Measurements from ENCODE around the gene PPP1R13B. TPM values are rescaled to one million over a fixed set of nuclear protein-coding genes. Genes with fewer than 3 reads are reported as not detected.
A peak's percentile ranks its signal among the peaks of the same experiment; 100 is the strongest.

PPP1R13B gene
- polyA plus RNA-seq, 1 donor (not counting 4 experiments of a cell fraction or from before 2014, with no cell fraction given): 7.7 TPM

GRCh38 chr14:103875010-103875409, 27.6 kb upstream of the PPP1R13B start:
- H3K9me1 ChIP-seq (ENCODE audit: control insufficient read depth, extremely low read depth, insufficient read depth, low read length): no peaks in the 10 kb centered on the region
- dilution Hi-C loops (cut with MboI; ENCODE audit: extremely low pct_ligation_motif_present, low sequenced_read_pairs): no loop called here
- H3K79me2 ChIP-seq (ENCODE audit: control insufficient read depth, insufficient read depth, low read length): no peaks in the 10 kb centered on the region
- no peaks in the 10 kb centered on the region for H4K20me1 ChIP-seq (ENCODE audit: control insufficient read depth, extremely low read depth, insufficient read depth, low read length)
- DNase-seq (ENCODE audit: low read depth, low spot score): no peak
- no peaks in the 10 kb centered on the region for H3K36me3 ChIP-seq (ENCODE audit: control insufficient read depth in 2 of 2, extremely low read depth in 1 of 2, insufficient read depth in 2 of 2, low read length in 2 of 2)
- H2AFZ ChIP-seq (ENCODE audit: control insufficient read depth, low read length): no peak overlapping the region
- no peaks in the 10 kb centered on the region for H3K9me3 ChIP-seq (ENCODE audit: control insufficient read depth, low read depth, low read length)
- H3K4me3 ChIP-seq (ENCODE audit: control insufficient read depth in 2 of 3, extremely low read depth in 1 of 3, insufficient read depth in 2 of 3, low read depth in 1 of 3, low read length in 3 of 3): no peak overlapping the region
- peaks cover 21% of the 10 kb centered on the region for H3K4me1 ChIP-seq (ENCODE audit: control insufficient read depth, extremely low read depth, insufficient read depth, low read length)
- H3K4me2 ChIP-seq (ENCODE audit: control insufficient read depth, extremely low read depth, insufficient read depth, low read depth, low read length): no peak overlapping the region
- no peak overlapping the region for H3K9ac ChIP-seq (ENCODE audit: control insufficient read depth, extremely low read depth, insufficient read depth, low read length)
- no peaks in the 10 kb centered on the region for H3K27me3 ChIP-seq (ENCODE audit: control insufficient read depth, extremely low read depth, insufficient read depth, low read length)
- TF ChIP-seq EZH2 (IDR thresholded peaks at IDR 0.05; ENCODE audit: low read length): no peak
- TF ChIP-seq CTCF (optimal IDR thresholded peaks at IDR 0.05 in 1 of 3, IDR thresholded peaks at IDR 0.05 in 1 of 3, conservative IDR thresholded peaks at IDR 0.05 in 1 of 3; ENCODE audit: extremely low read depth in 1 of 3, insufficient read depth in 2 of 3, low read length in 3 of 3): no peak
- no peak for FAIRE-seq
- no peak overlapping the region for H3K27ac ChIP-seq (ENCODE audit: control insufficient read depth, insufficient read depth, low read length)

- H3K4me2 ChIP-seq (ENCODE audit: control insufficient read depth, extremely low read depth, insufficient read depth, low read depth, low read length): peak overlapping the region; percentile 83
- no peak for FAIRE-seq
These were observed 25.2 kb upstream of the PPP1R13B start for GRCh38 chr14:103872481-103873113.

More at GRCh38 chr14:103872481-103873113, 25.2 kb upstream of the PPP1R13B start:
- TF ChIP-seq CTCF (optimal IDR thresholded peaks at IDR 0.05 in 1 of 3, IDR thresholded peaks at IDR 0.05 in 1 of 3, conservative IDR thresholded peaks at IDR 0.05 in 1 of 3; ENCODE audit: extremely low read depth in 1 of 3, insufficient read depth in 2 of 3, low read length in 3 of 3) (no peak), EZH2 (IDR thresholded peaks at IDR 0.05; ENCODE audit: low read length) (no peak)
- Histone ChIP-seq H4K20me1 (ENCODE audit: control insufficient read depth, extremely low read depth, insufficient read depth, low read length) (no peaks in the 10 kb centered on the region), H2AFZ (ENCODE audit: control insufficient read depth, low read length) (peak overlapping the region; percentile 83), H3K79me2 (ENCODE audit: control insufficient read depth, insufficient read depth, low read length) (no peaks in the 10 kb centered on the region), H3K27ac (ENCODE audit: control insufficient read depth, insufficient read depth, low read length) (peak overlapping the region; percentile 36), H3K9me3 (ENCODE audit: control insufficient read depth, low read depth, low read length) (no peaks in the 10 kb centered on the region), H3K36me3 (ENCODE audit: control insufficient read depth in 2 of 2, extremely low read depth in 1 of 2, insufficient read depth in 2 of 2, low read length in 2 of 2) (no peaks in the 10 kb centered on the region), H3K9me1 (ENCODE audit: control insufficient read depth, extremely low read depth, insufficient read depth, low read length) (no peaks in the 10 kb centered on the region), H3K4me3 (ENCODE audit: control insufficient read depth in 2 of 3, extremely low read depth in 1 of 3, insufficient read depth in 2 of 3, low read depth in 1 of 3, low read length in 3 of 3) (peak overlapping the region; percentile 36 to 65 (median 65)), H3K9ac (ENCODE audit: control insufficient read depth, extremely low read depth, insufficient read depth, low read length) (peak overlapping the region; percentile 60), H3K27me3 (ENCODE audit: control insufficient read depth, extremely low read depth, insufficient read depth, low read length) (no peaks in the 10 kb centered on the region), H3K4me1 (ENCODE audit: control insufficient read depth, extremely low read depth, insufficient read depth, low read length) (peaks cover 36% of the 10 kb centered on the region)
- dilution Hi-C loops (cut with MboI; ENCODE audit: extremely low pct_ligation_motif_present, low sequenced_read_pairs): no loop called here
- DNase-seq (ENCODE audit: low read depth, low spot score): no peak
